GM12878 (cell line): Measurements from ENCODE around the gene FANCF. TPM values are rescaled to one million over a fixed set of nuclear protein-coding genes. Genes with fewer than 3 reads are reported as not detected.

Experiments
- ATAC-seq: fragments of 200-7000 bp; cut with Tn5 transposase; 3 replicates; pipeline ENCODE4 v1.9.1; 2020; ENCODE audit warnings: mild to moderate bottlenecking, moderate library complexity
- BruUV-seq: library from RNA; stranded (reverse); fragments of 400-500 nt; replicated peaks from 2 replicates; lab custom pipeline; 2021; lab: Mats Ljungman, UMichigan
- CTCF ChIA-PET: fragments of 300-600 bp; sonication (Branson Sonifier 250); formaldehyde crosslinking; extraction: SDS; loops from one replicate; lab custom pipeline; 2021; ENCODE audit warnings: inconsistent platforms; lab: Yijun Ruan, JAX
- POLR2A ChIA-PET: fragments of 350-600 bp; formaldehyde crosslinking; extraction: SDS; loops from one replicate; lab custom pipeline; 2021; ENCODE audit warnings: inconsistent platforms; lab: Charles Lee
- RAD21 ChIA-PET: fragments of 300-600 bp; sonication (Branson Sonifier 250); formaldehyde crosslinking; loops from one replicate; lab custom pipeline; 2023; ENCODE audit warnings: antibody characterized with exemption; ENCODE audit not compliant: unreplicated experiment; lab: Charles Lee
- SMC1A ChIA-PET: fragments of 300-600 bp; sonication (Branson Sonifier 250); formaldehyde crosslinking; loops from one replicate; lab custom pipeline; 2023; ENCODE audit not compliant: unreplicated experiment, uncharacterized antibody; lab: Charles Lee
- DNase-seq: peaks from one replicate; pipeline ENCODE4 v3.0.0-alpha.2; 2011; ENCODE audit warnings: low read depth, low spot score
- FAIRE-seq: peaks from 3 replicates; lab custom pipeline; 2011; peaks lifted over from hg19 to GRCh38; lab: Jason Lieb, UNC
- H2AFZ ChIP-seq: 2 replicates; pipeline ENCODE4 v1.6.0; 2011; ENCODE audit warnings: low read depth, low read length, control low read depth; ENCODE audit not compliant: control insufficient read depth
- H3K27ac ChIP-seq: 2 replicates; pipeline ENCODE4 v1.5.1; 2011; ENCODE audit warnings: control low read depth; ENCODE audit not compliant: control insufficient read depth, insufficient read depth
- H3K27me3 ChIP-seq, 2 experiments: replicated peaks in 1 of 2; 2 replicates each; pipeline versions ENCODE4 v1.6.0 to v1.6.1; 2011; ENCODE audit warnings: low read length in 1 of 2; ENCODE audit not compliant: control insufficient read depth in 2 of 2, insufficient read depth in 2 of 2
- H3K36me3 ChIP-seq, 2 experiments: 2 replicates each; pipeline ENCODE4 v1.5.1; 2011; ENCODE audit warnings: low read length in 1 of 2; ENCODE audit not compliant: control insufficient read depth in 2 of 2, insufficient read depth in 2 of 2
- H3K4me1 ChIP-seq: 2 replicates; pipeline ENCODE4 v1.6.1; 2011; ENCODE audit warnings: mild to moderate bottlenecking, low read length, moderate library complexity, mixed read lengths; ENCODE audit not compliant: control insufficient read depth, insufficient read depth
- H3K4me2 ChIP-seq: 2 replicates; pipeline ENCODE4 v1.6.0; 2011; ENCODE audit warnings: control low read depth; ENCODE audit not compliant: control insufficient read depth, insufficient read depth
- H3K4me3 ChIP-seq: fragments of 200-600 bp; sonication (generic); 2 replicates; pipeline ENCODE4 v1.5.1; 2016
- H3K79me2 ChIP-seq: 2 replicates; pipeline ENCODE4 v1.6.0; 2011; ENCODE audit warnings: low read length; ENCODE audit not compliant: control insufficient read depth, insufficient read depth
- H3K9ac ChIP-seq: 2 replicates; pipeline ENCODE4 v1.8.0; 2011; ENCODE audit warnings: low read length, control low read depth, mixed read lengths; ENCODE audit not compliant: control insufficient read depth, insufficient read depth
- H3K9me3 ChIP-seq: replicated peaks from 3 replicates; pipeline ENCODE4 v1.5.1; 2011; ENCODE audit warnings: mild to moderate bottlenecking, low read length; ENCODE audit not compliant: control insufficient read depth, insufficient read depth
- H4K20me1 ChIP-seq: 2 replicates; pipeline ENCODE4 v1.6.0; 2011; ENCODE audit not compliant: control insufficient read depth, insufficient read depth
- CHD2 ChIP-seq: IDR thresholded peaks from 2 replicates; pipeline ENCODE4 v1.6.1; 2011; ENCODE audit warnings: low read depth, low read length, improper control_type of control experiment, borderline replicate concordance
- FOXM1 ChIP-seq: IDR thresholded peaks from 2 replicates; pipeline ENCODE4 v1.6.1; 2012; ENCODE audit warnings: low read depth, mild to moderate bottlenecking, inconsistent platforms, low read length, moderate library complexity
- IKZF1 ChIP-seq: fragments of 450-650 bp; conservative IDR thresholded peaks from 2 replicates; pipeline ENCODE4 v1.6.1; 2017; ENCODE audit warnings: antibody characterized with exemption, mild to moderate bottlenecking
- MXI1 ChIP-seq: fragments of 150-350 bp; IDR thresholded peaks from 2 replicates; pipeline ENCODE4 v1.6.1; 2011; ENCODE audit warnings: low read depth, mild to moderate bottlenecking, inconsistent platforms, low read length, improper control_type of control experiment
- MYC ChIP-seq: IDR thresholded peaks from 2 replicates; pipeline ENCODE4 v1.6.1; 2011; ENCODE audit warnings: mild to moderate bottlenecking, low read length, moderate library complexity, inconsistent platforms; ENCODE audit not compliant: insufficient read depth, insufficient replicate concordance, insufficient read length, severe bottlenecking
- NFXL1 ChIP-seq: fragments of 450-650 bp; IDR thresholded peaks from 2 replicates; pipeline ENCODE4 v1.6.1; 2017; ENCODE audit warnings: antibody characterized with exemption, mild to moderate bottlenecking, borderline replicate concordance
- PAX5 ChIP-seq: IDR thresholded peaks from 2 replicates; pipeline ENCODE4 v1.6.1; 2011; ENCODE audit warnings: low read depth, low read length, borderline replicate concordance
- PBX3 ChIP-seq: IDR thresholded peaks from 2 replicates; pipeline ENCODE4 v1.6.1; 2011; ENCODE audit warnings: mild to moderate bottlenecking, low read depth, low read length, moderate library complexity; ENCODE audit not compliant: insufficient replicate concordance
- RB1 ChIP-seq: fragments of 450-650 bp; formaldehyde crosslinking; IDR thresholded peaks from 2 replicates; pipeline ENCODE4 v1.6.1; 2017; ENCODE audit warnings: mild to moderate bottlenecking, borderline replicate concordance
- SMAD1 ChIP-seq: fragments of 450-650 bp; IDR thresholded peaks from 2 replicates; pipeline ENCODE4 v1.6.1; 2018; ENCODE audit warnings: mild to moderate bottlenecking, low read depth; ENCODE audit not compliant: partially characterized antibody
- USF2 ChIP-seq: IDR thresholded peaks from 2 replicates; pipeline ENCODE4 v1.6.1; 2011; ENCODE audit warnings: low read depth, low read length, improper control_type of control experiment, borderline replicate concordance
- ZBTB4 ChIP-seq: fragments of 450-650 bp; formaldehyde crosslinking; IDR thresholded peaks from 2 replicates; pipeline ENCODE4 v1.4.0; 2022; ENCODE audit warnings: mild to moderate bottlenecking, moderate library complexity
- ZBTB40 ChIP-seq: fragments of 450-650 bp; IDR thresholded peaks from 2 replicates; pipeline ENCODE4 v1.6.1; 2016; ENCODE audit warnings: mild to moderate bottlenecking, moderate library complexity, borderline replicate concordance
- ZNF24 ChIP-seq: fragments of 450-650 bp; IDR thresholded peaks from 2 replicates; pipeline ENCODE4 v1.6.1; 2017; ENCODE audit warnings: antibody characterized with exemption, mild to moderate bottlenecking
- in situ Hi-C: fragments of 300-500 bp; cut with MboI; formaldehyde crosslinking; loops from 9 replicates; pipeline ENCODE4 v1.14.3; 2018; ENCODE audit warnings: mixed read lengths
- intact Hi-C: fragments of 100-400 bp; cut with micrococcal nuclease; formaldehyde crosslinking; loops from one replicate; pipeline ENCODE4 v1.14.2; 2022; ENCODE audit not compliant: unreplicated experiment
- polyA plus RNA-seq, 11 experiments: library from polyadenylated mRNA; depleted of rRNA in 4 of 11; unstranded in 6 of 11; stranded (reverse) in 5 of 11; fragments of >200 nt; fragmentation: Nextera tagmentation in 4 of 11; fragmentation: Illumina TruSeq in 1 of 11; extraction: Ambion mirVana in 4 of 11; extraction: Trizol in 1 of 11; gene quantifications; 1 replicate in 1 of 11; 2 replicates in 10 of 11; pipeline versions ENCODE4 v1.2.1 to v1.2.3, GENCODE V29; 2011 to 2016; ENCODE audit warnings: inconsistent platforms in 2 of 11, missing spikeins in 2 of 11, low read depth in 1 of 11
- total RNA-seq, 4 experiments: library from RNA; depleted of rRNA in 3 of 4; stranded (reverse); fragments of >200 nt in 3 of 4; fragmentation: Illumina TruSeq in 1 of 4; extraction: Trizol in 1 of 4; gene quantifications; 2 replicates each; pipeline versions ENCODE4 v1.2.1 to v1.2.3, GENCODE V29; 2013 to 2021

FANCF gene
- total and polyA plus RNA-seq, 10 of the 15 experiments (the other 5 are each of a cell fraction or from before 2014, with no cell fraction given), result 1.6 to 19.9 (median 12.2) TPM

- H3K9me3 ChIP-seq, result no peaks in the 10 kb centered on the region
- H3K4me1 ChIP-seq, result no peaks in the 10 kb centered on the region
- RAD21 ChIA-PET, result no interaction called here
- no peaks in the 10 kb centered on the region for H4K20me1 ChIP-seq
- SMC1A ChIA-PET, result no interaction called here
- ATAC-seq (no peak), FAIRE-seq (no peak), DNase-seq (no peak)
- H3K27me3 ChIP-seq, result no peaks in the 10 kb centered on the region
- H3K4me2 ChIP-seq, result no peak overlapping the region
- H3K36me3 ChIP-seq, result no peaks in the 10 kb centered on the region
- intact Hi-C loops (no loop called here), in situ Hi-C loops (no loop called here)
- no peak overlapping the region for H2AFZ ChIP-seq
- no peak overlapping the region for H3K4me3 ChIP-seq
- H3K9ac ChIP-seq, result no peak overlapping the region
- POLR2A ChIA-PET, result no interaction called here
- no TSS peak for BruUV-seq
- H3K27ac ChIP-seq, result no peak overlapping the region
- H3K79me2 ChIP-seq, result no peaks in the 10 kb centered on the region
- CTCF ChIA-PET, result no interaction called here
- TF ChIP-seq IKZF1 (no peak), MXI1 (no peak), MYC (no peak), PAX5 (no peak), SMAD1 (no peak), ZBTB4 (CRISPR knock-in tag) (no peak), FOXM1 (no peak), USF2 (no peak), PBX3 (no peak), RB1 (no peak), NFXL1 (no peak), CHD2 (no peak), ZBTB40 (no peak), ZNF24 (no peak)
These were observed 23.1 kb downstream of the FANCF start for GRCh38 chr11:22602504-22602903.
